HepG2 (cell line): ENCODE data around the gene ABHD18. TPM values are rescaled to one million over a fixed set of nuclear protein-coding genes. Genes with fewer than 3 reads are reported as not detected.

Experiments used
- ATAC-seq: fragments of 200-7000 bp; cut with Tn5 transposase; 3 replicates; pipeline ENCODE4 v1.9.1; 2020; ENCODE audit warnings: mild to moderate bottlenecking, moderate library complexity
- BruUV-seq: library from RNA; stranded (reverse); fragments of 400-500 nt; replicated peaks from 2 replicates; lab custom pipeline; 2021; lab: Mats Ljungman, UMichigan
- CTCF ChIA-PET: fragments of 300-600 bp; formaldehyde crosslinking; extraction: SDS; loops from one replicate; lab custom pipeline; 2021; ENCODE audit warnings: low total read pairs, inconsistent platforms, low intra/inter-chr PET ratio; lab: Yijun Ruan, JAX
- POLR2A ChIA-PET: fragments of 350-600 bp; sonication (Branson Sonifier 250); formaldehyde crosslinking; loops from one replicate; lab custom pipeline; 2020; ENCODE audit warnings: antibody characterized with exemption, inconsistent platforms; lab: Yijun Ruan, JAX
- DNase-seq: peaks from one replicate; pipeline ENCODE4 v3.0.0-alpha.2; 2015; ENCODE audit warnings: low spot score
- FAIRE-seq: peaks from 3 replicates; lab custom pipeline; 2011; peaks lifted over from hg19 to GRCh38; lab: Jason Lieb, UNC
- H2AFZ ChIP-seq: one replicate; pipeline ENCODE4 v1.6.1; 2011; ENCODE audit warnings: low read length, inconsistent platforms
- H3K27ac ChIP-seq: fragments of 300-600 bp; 3 replicates; pipeline ENCODE4 v1.8.0; 2011; ENCODE audit warnings: mixed run types, mild to moderate bottlenecking, mixed read lengths, low read length, inconsistent platforms; ENCODE audit not compliant: insufficient read depth; ENCODE audit errors: extremely low read length
- H3K27me3 ChIP-seq, 2 experiments: fragments of 200-600 bp in 1 of 2; 2 replicates in 1 of 2; 3 replicates in 1 of 2; pipeline versions ENCODE4 v1.6.0 to v1.8.0; 2011; ENCODE audit warnings: low read length in 2 of 2, mild to moderate bottlenecking in 2 of 2, moderate library complexity in 2 of 2, inconsistent platforms in 1 of 2; ENCODE audit not compliant: insufficient read depth in 2 of 2, control insufficient read depth in 1 of 2
- H3K36me3 ChIP-seq, 2 experiments: fragments of 200-600 bp in 1 of 2; replicated peaks in 1 of 2; 2 replicates in 1 of 2; 3 replicates in 1 of 2; pipeline versions ENCODE4 v1.5.1 to v1.8.0; 2011; ENCODE audit warnings: low read length in 2 of 2, inconsistent platforms in 1 of 2; ENCODE audit not compliant: insufficient read depth in 2 of 2, control insufficient read depth in 1 of 2
- H3K4me1 ChIP-seq: 2 replicates; pipeline ENCODE4 v1.5.1; 2012; ENCODE audit warnings: low read length, inconsistent platforms; ENCODE audit not compliant: insufficient read depth
- H3K4me2 ChIP-seq: 2 replicates; pipeline ENCODE4 v1.6.0; 2011; ENCODE audit warnings: low read depth, low read length, inconsistent platforms
- H3K4me3 ChIP-seq, 3 experiments: fragments of 200-600 bp in 1 of 3; sonication (generic), shearing (Covaris generic) in 1 of 3; replicated peaks in 1 of 3; 2 replicates each; pipeline ENCODE4 v1.5.1; 2011 to 2016; ENCODE audit warnings: low read length in 3 of 3, inconsistent platforms in 2 of 3, low read depth in 2 of 3, mild to moderate bottlenecking in 2 of 3, control low read depth in 1 of 3, mixed read lengths in 1 of 3; ENCODE audit not compliant: insufficient read depth in 1 of 3
- H3K79me2 ChIP-seq: one replicate; pipeline ENCODE4 v1.6.1; 2011; ENCODE audit warnings: low read length, inconsistent platforms; ENCODE audit not compliant: insufficient read depth
- H3K9ac ChIP-seq: 2 replicates; pipeline ENCODE4 v1.6.0; 2011; ENCODE audit warnings: mild to moderate bottlenecking, low read depth, low read length, inconsistent platforms; ENCODE audit not compliant: insufficient read depth
- H3K9me3 ChIP-seq: 2 replicates; pipeline ENCODE4 v1.5.1; 2012; ENCODE audit warnings: mild to moderate bottlenecking, low read length
- H4K20me1 ChIP-seq: 2 replicates; pipeline ENCODE4 v1.6.0; 2011; ENCODE audit warnings: inconsistent platforms, mild to moderate bottlenecking, low read length, moderate library complexity; ENCODE audit not compliant: insufficient read depth
- HES4 ChIP-seq: sonication (generic); formaldehyde crosslinking; IDR thresholded peaks from 2 replicates; pipeline ENCODE4 v1.9.0; 2021; ENCODE audit warnings: mild to moderate bottlenecking, missing genetic modification reagents, borderline replicate concordance
- HNF4A ChIP-seq: sonication (generic); formaldehyde crosslinking; IDR thresholded peaks from 2 replicates; pipeline ENCODE4 v1.4.0; 2020; ENCODE audit warnings: missing genetic modification reagents
- HOXA3 ChIP-seq: sonication (generic); formaldehyde crosslinking; IDR thresholded peaks from 2 replicates; pipeline ENCODE4 v1.5.0; 2020; ENCODE audit warnings: missing genetic modification reagents
- MTA1 ChIP-seq: sonication (generic); formaldehyde crosslinking; IDR thresholded peaks from 2 replicates; pipeline ENCODE4 v1.4.0; 2020; ENCODE audit warnings: missing genetic modification reagents, mild to moderate bottlenecking, borderline replicate concordance
- PBX2 ChIP-seq: IDR thresholded peaks from 2 replicates; pipeline ENCODE4 v1.6.1; 2016; ENCODE audit warnings: control low read depth
- PHF8 ChIP-seq: sonication (generic); formaldehyde crosslinking; IDR thresholded peaks from 2 replicates; pipeline ENCODE4 v1.5.0; 2020; ENCODE audit warnings: missing genetic modification reagents
- REST ChIP-seq, 2 experiments: IDR thresholded peaks; 2 replicates each; pipeline ENCODE4 v1.6.1; 2011 to 2012; ENCODE audit warnings: low read length in 2 of 2, borderline replicate concordance in 1 of 2, low read depth in 1 of 2, mild to moderate bottlenecking in 1 of 2, moderate library complexity in 1 of 2
- SALL1 ChIP-seq: sonication (generic); formaldehyde crosslinking; IDR thresholded peaks from 2 replicates; pipeline ENCODE4 v1.8.0; 2022; ENCODE audit warnings: mild to moderate bottlenecking, missing genetic modification reagents
- SP4 ChIP-seq: sonication (generic); formaldehyde crosslinking; IDR thresholded peaks from 2 replicates; pipeline ENCODE4 v1.8.1; 2023; ENCODE audit warnings: mild to moderate bottlenecking, missing genetic modification reagents
- SPEN ChIP-seq: sonication (generic); formaldehyde crosslinking; IDR thresholded peaks from 2 replicates; pipeline ENCODE4 v1.5.1; 2020; ENCODE audit warnings: low read depth, mild to moderate bottlenecking, missing genetic modification reagents
- THAP11 ChIP-seq: IDR thresholded peaks from 2 replicates; pipeline ENCODE4 v1.6.1; 2016; ENCODE audit warnings: missing biosample characterization, missing genetic modification reagents
- ZBTB26 ChIP-seq: IDR thresholded peaks from 2 replicates; pipeline ENCODE4 v1.6.1; 2016; ENCODE audit warnings: missing compliant biosample characterization, missing genetic modification reagents, borderline replicate concordance
- ZBTB44 ChIP-seq: sonication (generic); formaldehyde crosslinking; IDR thresholded peaks from 2 replicates; pipeline ENCODE4 v1.4.0; 2020; ENCODE audit warnings: missing genetic modification reagents
- ZNF230 ChIP-seq: sonication (generic); formaldehyde crosslinking; IDR thresholded peaks from 2 replicates; pipeline ENCODE4 v1.4.0; 2020; ENCODE audit warnings: mild to moderate bottlenecking, missing genetic modification reagents
- ZNF30 ChIP-seq: sonication (generic); formaldehyde crosslinking; IDR thresholded peaks from 2 replicates; pipeline ENCODE4 v1.5.0; 2020; ENCODE audit warnings: mild to moderate bottlenecking, missing genetic modification reagents
- ZNF460 ChIP-seq: sonication (generic); formaldehyde crosslinking; IDR thresholded peaks from 2 replicates; pipeline ENCODE4 v1.5.1; 2020; ENCODE audit warnings: missing genetic modification reagents, mild to moderate bottlenecking, borderline replicate concordance
- ZNF530 ChIP-seq: sonication (generic); formaldehyde crosslinking; IDR thresholded peaks from 2 replicates; pipeline ENCODE4 v1.5.0; 2020; ENCODE audit warnings: low read depth, mild to moderate bottlenecking, missing genetic modification reagents
- ZNF562 ChIP-seq: sonication (generic); formaldehyde crosslinking; IDR thresholded peaks from 2 replicates; pipeline ENCODE4 v1.8.0; 2022; ENCODE audit warnings: missing genetic modification reagents, borderline replicate concordance
- ZNF747 ChIP-seq: sonication (generic); formaldehyde crosslinking; IDR thresholded peaks from 2 replicates; pipeline ENCODE4 v1.8.1; 2023; ENCODE audit warnings: missing genetic modification reagents, mild to moderate bottlenecking, borderline replicate concordance
- WGBS: methylation state at CpG from one replicate; pipeline ENCODE4 v1.1.6; 2017; ENCODE audit warnings: low lambda C conversion rate; 5-methylcytosine and 5-hydroxymethylcytosine counted together
- in situ Hi-C: cut with HindIII; loops from 2 replicates; pipeline ENCODE4 v1.10.0; 2017; ENCODE audit warnings: low pct_unique_long_range_greater_than_20kb; ENCODE audit not compliant: extremely low pct_ligation_motif_present
- intact Hi-C: fragments of 100-400 bp; cut with micrococcal nuclease; formaldehyde crosslinking; loops from one replicate; pipeline ENCODE4 v1.10.0; 2022; ENCODE audit not compliant: unreplicated experiment
- polyA plus RNA-seq, 8 experiments: library from polyadenylated mRNA; depleted of rRNA in 3 of 8; stranded (reverse) in 7 of 8; unstranded in 1 of 8; fragments of >200 nt; fragmentation: Illumina TruSeq in 4 of 8; extraction: Trizol in 4 of 8; gene quantifications; 2 replicates each; pipeline versions ENCODE4 v1.2.1 to v1.2.3, GENCODE V29; 2011 to 2016; ENCODE audit warnings: low read depth in 4 of 8, missing spikeins in 1 of 8, mixed read lengths in 1 of 8; ENCODE audit not compliant: insufficient read depth in 1 of 8
- total RNA-seq, 5 experiments: library from RNA; depleted of rRNA; stranded (reverse); fragments of >200 nt; fragmentation: Illumina TruSeq; extraction: Trizol; gene quantifications; 2 replicates each; pipeline ENCODE4 v1.2.3, GENCODE V29; 2016; ENCODE audit warnings: low read depth in 1 of 5

Gene ABHD18
- total and polyA plus RNA-seq, 2 of the 13 experiments (the other 11 are each of a cell fraction or from before 2014, with no cell fraction given), result 5.5 to 16.3 TPM

GRCh38 chr4:127978930-127979329 is 13.7 kb downstream of the ABHD18 start:
- Histone ChIP-seq H3K27me3 (no peaks in the 10 kb centered on the region), H3K4me3 (no peak overlapping the region), H3K36me3 (no peaks in the 10 kb centered on the region; a peak in 1 of 5 replicates), H3K9me3 (no peaks in the 10 kb centered on the region), H3K9ac (no peak overlapping the region), H3K4me1 (no peaks in the 10 kb centered on the region), H3K4me2 (no peak overlapping the region), H2AFZ (no peak overlapping the region), H4K20me1 (no peaks in the 10 kb centered on the region), H3K79me2 (no peaks in the 10 kb centered on the region), H3K27ac (no peak overlapping the region)
- in situ Hi-C loops, result no loop called here
- DNase-seq, result no peak
- intact Hi-C loops, result no loop called here
- ChIA-PET POLR2A (interaction anchor here (2.2 kb wide), 1 partner anchor 14 kb away, joined by 5 read pairs; the partner anchor contains the start of genes ABHD18 and MFSD8), CTCF (no interaction called here)
- no TSS peak for BruUV-seq
- ATAC-seq, result no peak
- 100% methylated on average over 2 of the region's 2 CpGs for whole genome bisulfite sequencing
- no peak for FAIRE-seq
- TF ChIP-seq SP4, result no peak
- TF ChIP-seq ZBTB26, result no peak
- no peak for TF ChIP-seq ZBTB44 (CRISPR knock-in tag)
- no peak for TF ChIP-seq HOXA3
- TF ChIP-seq SPEN (CRISPR knock-in tag), result no peak
- TF ChIP-seq ZNF747 (CRISPR knock-in tag), result no peak
- no peak for TF ChIP-seq MTA1
- no peak for TF ChIP-seq ZNF460 (CRISPR knock-in tag)
- TF ChIP-seq HES4 (CRISPR knock-in tag), result no peak
- TF ChIP-seq ZNF530 (CRISPR knock-in tag), result no peak
- TF ChIP-seq REST (IDR thresholded peaks at IDR 0.05; ENCODE audit: borderline replicate concordance in 1 of 2, low read depth in 1 of 2, low read length in 2 of 2), result no peak
- TF ChIP-seq SALL1 (CRISPR knock-in tag), result no peak
- TF ChIP-seq HNF4A (CRISPR knock-in tag), result no peak
- no peak for TF ChIP-seq THAP11 (CRISPR knock-in tag)
- no peak for TF ChIP-seq ZNF230 (CRISPR knock-in tag)
- no peak for TF ChIP-seq PHF8
- TF ChIP-seq ZNF30 (CRISPR knock-in tag), result no peak
- no peak for TF ChIP-seq PBX2 (CRISPR knock-in tag)
- no peak for TF ChIP-seq ZNF562 (CRISPR knock-in tag)
